GM23338 (cell line): ENCODE results near the gene MEF2D. TPM values are rescaled to one million over a fixed set of nuclear protein-coding genes. Genes with fewer than 3 reads are reported as not detected.
A peak's percentile ranks its signal among the peaks of the same experiment; 100 is the strongest.

Experiments
- ATAC-seq: fragments of 200-7000 bp; cut with Tn5 transposase; 3 replicates; pipeline ENCODE4 v1.9.1; 2020
- DNase-seq: peaks from one replicate; pipeline ENCODE4 v3.0.0-alpha.2; 2015; ENCODE audit warnings: low spot score
- H2AFZ ChIP-seq: fragments of 200-600 bp; sonication (generic); 2 replicates; pipeline ENCODE4 v1.8.0; 2016; ENCODE audit warnings: antibody characterized with exemption, mild to moderate bottlenecking, moderate library complexity
- H3F3A ChIP-seq: fragments of 200-600 bp; sonication (generic); replicated peaks from 2 replicates; pipeline ENCODE4 v1.8.0; 2017; ENCODE audit warnings: antibody characterized with exemption, mixed run types, low read depth
- H3K27ac ChIP-seq: fragments of 200-600 bp; sonication (generic); 2 replicates; pipeline ENCODE4 v1.6.1; 2016; ENCODE audit warnings: low read depth
- H3K27me3 ChIP-seq: fragments of 200-600 bp; sonication (generic); 2 replicates; pipeline ENCODE4 v1.8.0; 2016; ENCODE audit warnings: mild to moderate bottlenecking, mixed run types, moderate library complexity; ENCODE audit not compliant: insufficient read depth
- H3K36me3 ChIP-seq: fragments of 200-600 bp; sonication (generic); 2 replicates; pipeline ENCODE4 v1.8.0; 2016; ENCODE audit warnings: mild to moderate bottlenecking; ENCODE audit not compliant: insufficient read depth
- H3K4me1 ChIP-seq: fragments of 200-600 bp; sonication (generic); 2 replicates; pipeline ENCODE4 v1.8.0; 2016; ENCODE audit warnings: mild to moderate bottlenecking, moderate library complexity; ENCODE audit not compliant: insufficient read depth
- H3K4me2 ChIP-seq: fragments of 200-600 bp; sonication (generic); 2 replicates; pipeline ENCODE4 v1.7.1; 2017; ENCODE audit warnings: mixed run types
- H3K4me3 ChIP-seq: fragments of 200-600 bp; sonication (generic); 2 replicates; pipeline ENCODE4 v1.6.1; 2016; ENCODE audit warnings: mixed run types
- H3K79me2 ChIP-seq: fragments of 200-600 bp; sonication (generic); replicated peaks from 2 replicates; pipeline ENCODE4 v1.8.0; 2017; ENCODE audit warnings: mild to moderate bottlenecking; ENCODE audit not compliant: insufficient read depth
- H3K9me2 ChIP-seq: fragments of 200-600 bp; sonication (generic); 2 replicates; pipeline ENCODE4 v1.8.0; 2017; ENCODE audit not compliant: insufficient read depth
- H4K20me1 ChIP-seq: fragments of 200-600 bp; sonication (generic); replicated peaks from 2 replicates; pipeline ENCODE4 v1.8.0; 2017; ENCODE audit warnings: mild to moderate bottlenecking; ENCODE audit not compliant: insufficient read depth
- H3K27ac Mint-ChIP-seq: 2 replicates; pipeline ENCODE4 v1.8.0; 2020; ENCODE audit warnings: inconsistent platforms, mild to moderate bottlenecking, moderate library complexity, mixed read lengths
- H3K27me3 Mint-ChIP-seq: 3 replicates; pipeline ENCODE4 v1.8.0; 2022; ENCODE audit warnings: low read depth, mild to moderate bottlenecking, moderate library complexity, mixed read lengths, inconsistent platforms; ENCODE audit not compliant: insufficient read depth, poor library complexity
- H3K36me3 Mint-ChIP-seq: 3 replicates; pipeline ENCODE4 v1.8.0; 2021; ENCODE audit warnings: low read depth, mild to moderate bottlenecking, inconsistent platforms, moderate library complexity, mixed read lengths
- H3K4me1 Mint-ChIP-seq: 3 replicates; pipeline ENCODE4 v1.8.0; 2020; ENCODE audit warnings: mild to moderate bottlenecking, inconsistent platforms, mixed read lengths
- H3K4me3 Mint-ChIP-seq: 3 replicates; pipeline ENCODE4 v1.8.0; 2021; ENCODE audit warnings: moderate library complexity, mild to moderate bottlenecking, inconsistent platforms, mixed read lengths
- H3K9me3 Mint-ChIP-seq: 3 replicates; pipeline ENCODE4 v1.8.0; 2020; ENCODE audit warnings: moderate library complexity, mild to moderate bottlenecking, inconsistent platforms, mixed read lengths
- CREB1 ChIP-seq: fragments of 250-450 bp; sonication (Bioruptor Pico); IDR thresholded peaks from 2 replicates; pipeline ENCODE4 v1.5.0; 2020; ENCODE audit warnings: low read depth, mild to moderate bottlenecking, moderate library complexity
- EZH2phosphoT487 ChIP-seq: fragments of 200-600 bp; sonication (generic); IDR thresholded peaks from one replicate; pipeline ENCODE4 v1.8.1; 2018; ENCODE audit warnings: antibody characterized with exemption; ENCODE audit not compliant: unreplicated experiment
- JUNB ChIP-seq: IDR thresholded peaks from one replicate; pipeline ENCODE4 v1.6.1; 2016; ENCODE audit warnings: antibody characterized with exemption; ENCODE audit not compliant: unreplicated experiment
- NANOG ChIP-seq: IDR thresholded peaks from 2 replicates; pipeline ENCODE4 v1.6.1; 2016; ENCODE audit warnings: antibody characterized with exemption, borderline replicate concordance
- POLR2AphosphoS5 ChIP-seq: IDR thresholded peaks from 2 replicates; pipeline ENCODE4 v1.6.1; 2016; ENCODE audit warnings: antibody characterized with exemption, low read depth
- STAT1 ChIP-seq: IDR thresholded peaks from one replicate; pipeline ENCODE4 v1.6.1; 2016; ENCODE audit warnings: antibody characterized with exemption; ENCODE audit not compliant: unreplicated experiment
- ZNF114 ChIP-seq: fragments of 250-450 bp; sonication (Bioruptor Pico); IDR thresholded peaks from 2 replicates; pipeline ENCODE4 v1.5.0; 2020; ENCODE audit warnings: mild to moderate bottlenecking, moderate library complexity
- ZNF331 ChIP-seq: fragments of 250-450 bp; sonication (Bioruptor Pico); IDR thresholded peaks from 2 replicates; pipeline ENCODE4 v1.5.0; 2020; ENCODE audit warnings: low read depth, mild to moderate bottlenecking, moderate library complexity
- polyA plus RNA-seq: library from polyadenylated mRNA; unstranded; fragments of >200 nt; fragmentation: Nextera tagmentation; extraction: Ambion mirVana; gene quantifications from 2 replicates; pipeline ENCODE4 v1.2.1, GENCODE V29; 2016
- total RNA-seq: library from RNA; depleted of rRNA; stranded (reverse); fragments of >200 nt; shearing (Covaris generic); gene quantifications from 2 replicates; pipeline ENCODE4 v1.2.3, GENCODE V29; 2014
- TF ChIP-seq, protein P1 (sequence below), 2 experiments: fragments of 200-600 bp in 1 of 2; sonication (generic) in 1 of 2; conservative IDR thresholded peaks; 2 replicates each; pipeline versions ENCODE4 v1.5.1 to v1.6.1; 2016 to 2017; ENCODE audit warnings: antibody characterized with exemption in 2 of 2, low read depth in 2 of 2, mild to moderate bottlenecking in 2 of 2, moderate library complexity in 1 of 2
- TF ChIP-seq, protein P2 (sequence below): IDR thresholded peaks from one replicate; pipeline ENCODE4 v1.6.1; 2018; ENCODE audit warnings: antibody characterized with exemption; ENCODE audit not compliant: unreplicated experiment
- TF ChIP-seq, protein P3 (sequence below): fragments of 250-450 bp; sonication (Bioruptor Pico); IDR thresholded peaks from 2 replicates; pipeline ENCODE4 v1.5.0; 2020; ENCODE audit warnings: mild to moderate bottlenecking, moderate library complexity

Gene MEF2D
- total and polyA plus RNA-seq, 2 experiments from 2014 or later = 10.6 to 15.5 TPM

DNA sequence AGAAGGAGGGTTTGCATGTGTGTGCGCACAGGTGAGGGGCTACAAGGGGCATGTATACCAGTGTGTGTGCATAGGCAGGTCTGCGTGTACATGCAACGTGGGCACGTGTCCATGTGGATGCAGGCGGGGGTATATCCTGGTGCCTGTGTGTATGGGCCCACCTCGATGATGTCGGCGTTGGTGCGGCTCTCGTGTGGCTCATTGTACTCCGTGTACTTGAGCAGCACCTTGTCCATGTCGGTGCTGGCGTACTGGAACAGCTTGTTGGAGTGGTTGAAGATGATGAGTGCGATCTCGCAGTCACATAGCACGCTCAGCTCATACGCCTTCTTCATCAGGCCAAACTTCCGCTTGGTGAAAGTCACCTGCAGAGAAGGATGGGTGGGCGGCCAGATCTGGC lies 18.3 kb downstream of the MEF2D start:
- no peak for ATAC-seq
- TF ChIP-seq POLR2AphosphoS5 (no peak), JUNB (no peak), CREB1 (no peak), ZNF114 (no peak)
- peaks cover 42% of the 10 kb centered on the region for H3K36me3 Mint-ChIP-seq
- H3F3A ChIP-seq = peaks cover 16% of the 10 kb centered on the region; the same call in 1 of the 2 replicates
- H4K20me1 ChIP-seq = peaks cover 4% of the 10 kb centered on the region
- no peak overlapping the region for H3K4me2 ChIP-seq
- no peaks in the 10 kb centered on the region for H3K9me2 ChIP-seq
- H3K79me2 ChIP-seq = peaks cover 16% of the 10 kb centered on the region; the same call in 1 of the 2 replicates
- no peak overlapping the region for H3K27ac ChIP-seq
- no peak overlapping the region for H3K4me3 Mint-ChIP-seq
- no peaks in the 10 kb centered on the region for H3K9me3 Mint-ChIP-seq
- H3K4me3 ChIP-seq = no peak overlapping the region
- H3K36me3 ChIP-seq = peaks cover 5% of the 10 kb centered on the region; the same call in 1 of the 2 replicates
- H3K27me3 Mint-ChIP-seq = peaks cover 24% of the 10 kb centered on the region
- DNase-seq = no peak
- peaks cover 19% of the 10 kb centered on the region for H3K4me1 ChIP-seq
- no peak overlapping the region for H2AFZ ChIP-seq
- peaks cover 30% of the 10 kb centered on the region for H3K4me1 Mint-ChIP-seq
- no peak overlapping the region for H3K27ac Mint-ChIP-seq
- no peaks in the 10 kb centered on the region for H3K27me3 ChIP-seq

DNA sequence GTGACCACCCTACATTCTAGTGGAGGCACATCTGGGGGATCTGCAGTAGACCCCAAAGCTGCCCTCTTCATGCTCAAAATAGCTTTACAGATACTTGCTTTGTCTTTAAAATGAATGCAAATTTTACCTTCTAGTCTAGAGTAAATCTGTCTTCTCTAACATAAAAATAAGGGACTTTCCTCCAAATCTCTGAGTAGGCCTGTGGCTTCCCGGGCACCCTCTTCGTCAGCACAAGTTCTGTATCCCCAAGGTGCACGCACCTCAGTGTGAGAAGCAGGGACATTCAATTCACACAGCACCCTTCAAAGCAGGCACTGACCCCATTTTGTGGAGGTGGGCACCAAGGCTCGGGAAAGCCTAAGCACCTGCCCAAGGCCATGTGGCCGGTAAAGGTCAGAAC lies 19.0 kb downstream of the MEF2D start:
- peaks cover 10% of the 10 kb centered on the region; the same call in 1 of the 2 replicates for H3K79me2 ChIP-seq
- Mint-ChIP-seq H3K4me3 (no peak overlapping the region; the same call in 2 of the 3 replicates), H3K27me3 (peaks cover 22% of the 10 kb centered on the region)
- TF ChIP-seq, protein P1, sequence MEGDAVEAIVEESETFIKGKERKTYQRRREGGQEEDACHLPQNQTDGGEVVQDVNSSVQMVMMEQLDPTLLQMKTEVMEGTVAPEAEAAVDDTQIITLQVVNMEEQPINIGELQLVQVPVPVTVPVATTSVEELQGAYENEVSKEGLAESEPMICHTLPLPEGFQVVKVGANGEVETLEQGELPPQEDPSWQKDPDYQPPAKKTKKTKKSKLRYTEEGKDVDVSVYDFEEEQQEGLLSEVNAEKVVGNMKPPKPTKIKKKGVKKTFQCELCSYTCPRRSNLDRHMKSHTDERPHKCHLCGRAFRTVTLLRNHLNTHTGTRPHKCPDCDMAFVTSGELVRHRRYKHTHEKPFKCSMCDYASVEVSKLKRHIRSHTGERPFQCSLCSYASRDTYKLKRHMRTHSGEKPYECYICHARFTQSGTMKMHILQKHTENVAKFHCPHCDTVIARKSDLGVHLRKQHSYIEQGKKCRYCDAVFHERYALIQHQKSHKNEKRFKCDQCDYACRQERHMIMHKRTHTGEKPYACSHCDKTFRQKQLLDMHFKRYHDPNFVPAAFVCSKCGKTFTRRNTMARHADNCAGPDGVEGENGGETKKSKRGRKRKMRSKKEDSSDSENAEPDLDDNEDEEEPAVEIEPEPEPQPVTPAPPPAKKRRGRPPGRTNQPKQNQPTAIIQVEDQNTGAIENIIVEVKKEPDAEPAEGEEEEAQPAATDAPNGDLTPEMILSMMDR (conservative IDR thresholded peaks at IDR 0.05; ENCODE audit: low read depth in 2 of 2) = no peak
- TF ChIP-seq POLR2AphosphoS5 (no peak), NANOG (no peak), ZNF114 (no peak), STAT1 (no peak), EZH2phosphoT487 (no peak), ZNF331 (CRISPR knock-in tag) (no peak), JUNB (no peak)
- TF ChIP-seq, protein P2, sequence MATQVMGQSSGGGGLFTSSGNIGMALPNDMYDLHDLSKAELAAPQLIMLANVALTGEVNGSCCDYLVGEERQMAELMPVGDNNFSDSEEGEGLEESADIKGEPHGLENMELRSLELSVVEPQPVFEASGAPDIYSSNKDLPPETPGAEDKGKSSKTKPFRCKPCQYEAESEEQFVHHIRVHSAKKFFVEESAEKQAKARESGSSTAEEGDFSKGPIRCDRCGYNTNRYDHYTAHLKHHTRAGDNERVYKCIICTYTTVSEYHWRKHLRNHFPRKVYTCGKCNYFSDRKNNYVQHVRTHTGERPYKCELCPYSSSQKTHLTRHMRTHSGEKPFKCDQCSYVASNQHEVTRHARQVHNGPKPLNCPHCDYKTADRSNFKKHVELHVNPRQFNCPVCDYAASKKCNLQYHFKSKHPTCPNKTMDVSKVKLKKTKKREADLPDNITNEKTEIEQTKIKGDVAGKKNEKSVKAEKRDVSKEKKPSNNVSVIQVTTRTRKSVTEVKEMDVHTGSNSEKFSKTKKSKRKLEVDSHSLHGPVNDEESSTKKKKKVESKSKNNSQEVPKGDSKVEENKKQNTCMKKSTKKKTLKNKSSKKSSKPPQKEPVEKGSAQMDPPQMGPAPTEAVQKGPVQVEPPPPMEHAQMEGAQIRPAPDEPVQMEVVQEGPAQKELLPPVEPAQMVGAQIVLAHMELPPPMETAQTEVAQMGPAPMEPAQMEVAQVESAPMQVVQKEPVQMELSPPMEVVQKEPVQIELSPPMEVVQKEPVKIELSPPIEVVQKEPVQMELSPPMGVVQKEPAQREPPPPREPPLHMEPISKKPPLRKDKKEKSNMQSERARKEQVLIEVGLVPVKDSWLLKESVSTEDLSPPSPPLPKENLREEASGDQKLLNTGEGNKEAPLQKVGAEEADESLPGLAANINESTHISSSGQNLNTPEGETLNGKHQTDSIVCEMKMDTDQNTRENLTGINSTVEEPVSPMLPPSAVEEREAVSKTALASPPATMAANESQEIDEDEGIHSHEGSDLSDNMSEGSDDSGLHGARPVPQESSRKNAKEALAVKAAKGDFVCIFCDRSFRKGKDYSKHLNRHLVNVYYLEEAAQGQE = no peak
- TF ChIP-seq, protein P3, sequence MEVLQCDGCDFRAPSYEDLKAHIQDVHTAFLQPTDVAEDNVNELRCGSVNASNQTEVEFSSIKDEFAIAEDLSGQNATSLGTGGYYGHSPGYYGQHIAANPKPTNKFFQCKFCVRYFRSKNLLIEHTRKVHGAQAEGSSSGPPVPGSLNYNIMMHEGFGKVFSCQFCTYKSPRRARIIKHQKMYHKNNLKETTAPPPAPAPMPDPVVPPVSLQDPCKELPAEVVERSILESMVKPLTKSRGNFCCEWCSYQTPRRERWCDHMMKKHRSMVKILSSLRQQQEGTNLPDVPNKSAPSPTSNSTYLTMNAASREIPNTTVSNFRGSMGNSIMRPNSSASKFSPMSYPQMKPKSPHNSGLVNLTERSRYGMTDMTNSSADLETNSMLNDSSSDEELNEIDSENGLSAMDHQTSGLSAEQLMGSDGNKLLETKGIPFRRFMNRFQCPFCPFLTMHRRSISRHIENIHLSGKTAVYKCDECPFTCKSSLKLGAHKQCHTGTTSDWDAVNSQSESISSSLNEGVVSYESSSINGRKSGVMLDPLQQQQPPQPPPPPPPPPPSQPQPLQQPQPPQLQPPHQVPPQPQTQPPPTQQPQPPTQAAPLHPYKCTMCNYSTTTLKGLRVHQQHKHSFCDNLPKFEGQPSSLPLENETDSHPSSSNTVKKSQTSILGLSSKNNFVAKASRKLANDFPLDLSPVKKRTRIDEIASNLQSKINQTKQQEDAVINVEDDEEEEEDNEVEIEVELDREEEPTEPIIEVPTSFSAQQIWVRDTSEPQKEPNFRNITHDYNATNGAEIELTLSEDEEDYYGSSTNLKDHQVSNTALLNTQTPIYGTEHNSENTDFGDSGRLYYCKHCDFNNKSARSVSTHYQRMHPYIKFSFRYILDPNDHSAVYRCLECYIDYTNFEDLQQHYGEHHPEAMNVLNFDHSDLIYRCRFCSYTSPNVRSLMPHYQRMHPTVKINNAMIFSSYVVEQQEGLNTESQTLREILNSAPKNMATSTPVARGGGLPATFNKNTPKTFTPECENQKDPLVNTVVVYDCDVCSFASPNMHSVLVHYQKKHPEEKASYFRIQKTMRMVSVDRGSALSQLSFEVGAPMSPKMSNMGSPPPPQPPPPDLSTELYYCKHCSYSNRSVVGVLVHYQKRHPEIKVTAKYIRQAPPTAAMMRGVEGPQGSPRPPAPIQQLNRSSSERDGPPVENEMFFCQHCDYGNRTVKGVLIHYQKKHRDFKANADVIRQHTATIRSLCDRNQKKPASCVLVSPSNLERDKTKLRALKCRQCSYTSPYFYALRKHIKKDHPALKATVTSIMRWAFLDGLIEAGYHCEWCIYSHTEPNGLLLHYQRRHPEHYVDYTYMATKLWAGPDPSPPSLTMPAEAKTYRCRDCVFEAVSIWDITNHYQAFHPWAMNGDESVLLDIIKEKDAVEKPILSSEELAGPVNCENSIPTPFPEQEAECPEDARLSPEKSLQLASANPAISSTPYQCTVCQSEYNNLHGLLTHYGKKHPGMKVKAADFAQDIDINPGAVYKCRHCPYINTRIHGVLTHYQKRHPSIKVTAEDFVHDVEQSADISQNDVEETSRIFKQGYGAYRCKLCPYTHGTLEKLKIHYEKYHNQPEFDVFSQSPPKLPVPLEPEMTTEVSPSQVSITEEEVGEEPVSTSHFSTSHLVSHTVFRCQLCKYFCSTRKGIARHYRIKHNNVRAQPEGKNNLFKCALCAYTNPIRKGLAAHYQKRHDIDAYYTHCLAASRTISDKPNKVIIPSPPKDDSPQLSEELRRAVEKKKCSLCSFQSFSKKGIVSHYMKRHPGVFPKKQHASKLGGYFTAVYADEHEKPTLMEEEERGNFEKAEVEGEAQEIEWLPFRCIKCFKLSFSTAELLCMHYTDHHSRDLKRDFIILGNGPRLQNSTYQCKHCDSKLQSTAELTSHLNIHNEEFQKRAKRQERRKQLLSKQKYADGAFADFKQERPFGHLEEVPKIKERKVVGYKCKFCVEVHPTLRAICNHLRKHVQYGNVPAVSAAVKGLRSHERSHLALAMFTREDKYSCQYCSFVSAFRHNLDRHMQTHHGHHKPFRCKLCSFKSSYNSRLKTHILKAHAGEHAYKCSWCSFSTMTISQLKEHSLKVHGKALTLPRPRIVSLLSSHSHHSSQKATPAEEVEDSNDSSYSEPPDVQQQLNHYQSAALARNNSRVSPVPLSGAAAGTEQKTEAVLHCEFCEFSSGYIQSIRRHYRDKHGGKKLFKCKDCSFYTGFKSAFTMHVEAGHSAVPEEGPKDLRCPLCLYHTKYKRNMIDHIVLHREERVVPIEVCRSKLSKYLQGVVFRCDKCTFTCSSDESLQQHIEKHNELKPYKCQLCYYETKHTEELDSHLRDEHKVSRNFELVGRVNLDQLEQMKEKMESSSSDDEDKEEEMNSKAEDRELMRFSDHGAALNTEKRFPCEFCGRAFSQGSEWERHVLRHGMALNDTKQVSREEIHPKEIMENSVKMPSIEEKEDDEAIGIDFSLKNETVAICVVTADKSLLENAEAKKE (CRISPR knock-in tag) = no peak

More for the DNA sequence above, 19.0 kb downstream of the MEF2D start:
- Histone ChIP-seq H3K27me3 (no peaks in the 10 kb centered on the region), H3K4me2 (peak overlapping the region; percentile 68), H2AFZ (no peak overlapping the region), H3F3A (peaks cover 17% of the 10 kb centered on the region; the same call in 1 of the 2 replicates), H3K4me1 (peaks cover 19% of the 10 kb centered on the region), H3K36me3 (0 out of 2 replicates have a peak, but pooled peaks cover 5% of the 10 kb centered on the region), H3K4me3 (no peak overlapping the region), H4K20me1 (no peaks in the 10 kb centered on the region; the same call in none of the 2 replicates), H3K27ac (no peak overlapping the region), H3K9me2 (no peaks in the 10 kb centered on the region)
- Mint-ChIP-seq H3K4me1 (peaks cover 36% of the 10 kb centered on the region), H3K27ac (0 out of 2 replicates have a peak overlapping the region, but pooled peaks have one; percentile 4), H3K9me3 (no peaks in the 10 kb centered on the region), H3K36me3 (peaks cover 46% of the 10 kb centered on the region)
- ATAC-seq (no peak), DNase-seq (no peak)
